ENCODE measurements around the gene FOXRED2.
"Not testable (repeated sequence)": the region's sequence is repeated elsewhere in the genome, so short reads cannot be mapped to it uniquely, and the experiment has no call there.

The FOXRED2 gene

GRCh38 chr22:36469094-36469710, 37.6 kb downstream of the FOXRED2 start:
- DNase-seq, result no peak

DNA sequence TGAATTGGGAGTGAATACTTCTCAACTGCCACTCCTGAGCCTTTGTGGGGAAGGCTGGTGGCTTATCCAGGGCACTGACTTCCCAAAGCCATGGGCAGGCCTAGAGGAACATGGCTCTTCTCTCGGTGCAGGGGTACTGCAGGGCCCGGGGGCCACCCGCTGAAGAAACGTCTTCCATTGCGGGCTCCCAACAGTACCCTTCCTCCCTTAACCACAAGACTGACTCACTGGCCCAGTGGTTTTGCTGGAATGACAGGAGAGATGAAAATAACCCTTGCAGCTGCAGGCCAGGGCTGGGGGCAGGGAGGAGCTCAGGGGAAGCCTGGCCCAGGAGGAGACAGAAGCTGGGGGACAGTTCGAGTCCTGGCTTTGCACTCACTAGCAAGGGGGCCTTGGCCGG, 38.9 kb downstream of the FOXRED2 start:
- no peak for DNase-seq

DNA sequence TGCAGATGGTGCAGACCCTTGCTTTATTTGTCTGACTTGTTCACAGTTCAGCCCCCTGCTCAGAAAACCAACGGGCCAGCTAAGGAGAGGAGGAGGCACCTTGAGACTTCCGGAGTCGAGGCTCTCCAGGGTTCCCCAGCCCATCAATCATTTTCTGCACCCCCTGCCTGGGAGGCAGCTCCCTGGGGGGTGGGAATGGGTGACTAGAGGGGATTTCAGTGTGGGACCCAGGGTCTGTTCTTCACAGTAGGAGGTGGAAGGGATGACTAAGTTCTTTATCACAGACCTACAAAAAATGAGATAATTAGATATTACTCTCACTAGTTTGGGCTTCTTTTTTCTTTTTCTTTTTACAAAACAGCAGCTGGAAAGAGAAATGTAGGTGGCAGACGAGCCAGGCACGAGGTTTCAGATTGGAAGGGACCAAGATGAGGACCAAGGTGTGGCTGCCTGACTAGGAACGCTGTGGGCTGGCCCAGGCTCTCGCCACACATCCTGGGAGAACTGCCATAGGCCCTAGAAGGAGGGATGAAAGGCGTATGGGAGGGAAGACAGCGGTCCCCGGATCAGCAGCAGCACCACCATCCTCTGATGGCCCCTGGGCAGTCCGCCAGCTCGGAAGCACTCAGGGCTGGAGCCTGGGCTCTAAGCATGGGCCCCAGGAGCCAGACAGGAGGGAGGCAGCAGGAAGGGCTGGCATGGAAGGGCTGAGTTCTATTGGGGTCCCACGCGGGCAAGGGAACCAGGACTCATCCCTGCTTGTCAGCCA, 39.6 kb downstream of the FOXRED2 start:
- DNase-seq, result no peak

GRCh38 chr22:36466258-36466657, 40.6 kb downstream of the FOXRED2 start:
- no peak for DNase-seq

DNA sequence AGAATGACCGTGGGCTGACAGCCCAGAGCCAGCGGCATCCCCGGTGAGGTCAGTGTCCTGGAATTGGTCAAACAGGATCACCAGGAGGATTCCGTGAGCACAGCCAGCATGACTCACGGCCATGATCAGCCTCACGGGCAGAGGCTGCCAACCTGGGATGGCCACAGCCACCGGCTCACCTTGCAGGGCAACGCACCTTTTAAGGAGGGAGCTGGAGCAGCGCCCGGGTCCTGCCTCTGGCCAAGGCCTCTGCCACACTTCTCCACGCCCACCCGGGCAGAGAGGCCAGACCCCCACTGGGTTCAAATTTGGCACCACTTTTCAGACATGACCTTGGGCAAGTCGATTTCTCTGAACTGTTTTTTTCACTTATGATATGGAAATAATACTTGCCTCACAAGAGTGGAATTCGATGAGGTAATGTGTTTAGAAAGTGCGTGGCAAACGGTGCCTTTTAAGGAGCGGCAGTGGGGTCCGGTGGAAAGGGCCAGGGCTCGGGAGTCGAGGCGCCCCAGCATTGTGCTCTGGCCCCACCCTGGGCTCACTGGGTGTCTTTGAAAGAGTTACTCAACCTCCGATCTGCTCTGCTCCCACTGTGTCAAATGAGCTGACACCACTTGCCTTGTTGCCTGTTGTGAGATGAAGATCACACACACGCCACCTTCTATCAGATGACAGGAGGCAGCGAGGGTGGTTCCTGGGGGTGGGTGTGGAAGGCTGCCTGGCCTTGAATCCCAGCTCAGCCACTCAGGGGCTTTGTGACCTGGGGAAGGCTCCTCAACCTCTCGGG, 41.4 kb downstream of the FOXRED2 start:
- no peak for DNase-seq

DNA sequence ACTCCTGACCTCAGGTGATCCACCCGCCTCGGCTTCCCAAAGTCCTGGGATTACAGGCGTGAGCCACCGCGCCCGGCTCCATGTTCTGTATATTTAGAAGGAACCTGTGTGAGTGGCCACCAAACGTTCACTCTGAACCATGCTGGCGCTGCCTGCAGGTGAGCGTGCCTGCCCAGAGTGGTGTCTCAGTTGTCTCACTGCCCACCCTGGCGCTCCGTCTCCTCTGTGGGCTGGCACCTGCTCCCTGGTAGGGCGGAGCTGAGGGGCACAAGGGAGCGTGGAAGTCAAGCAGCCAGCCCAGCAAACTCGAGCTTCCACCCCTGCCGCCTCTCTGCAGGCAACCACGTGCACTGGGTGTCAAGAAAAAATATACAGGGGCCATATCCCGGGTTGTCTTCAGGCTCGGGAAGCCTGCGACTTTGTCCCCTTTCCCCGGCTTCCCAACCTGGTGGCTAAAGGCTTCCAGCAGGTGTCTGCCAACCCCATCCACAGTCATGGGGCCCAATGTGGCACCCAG, 42.1 kb downstream of the FOXRED2 start:
- no peak for DNase-seq

GRCh38 chr22:36463783-36464184, 43.1 kb downstream of the FOXRED2 start:
- DNase-seq, result no peak

- DNase-seq, result no peak
Measured at GRCh38 chr22:36461665-36462649, 44.9 kb downstream of the FOXRED2 start.

- DNase-seq, result no peak
Measured at GRCh38 chr22:36460202-36460601, 46.6 kb downstream of the FOXRED2 start.

DNA sequence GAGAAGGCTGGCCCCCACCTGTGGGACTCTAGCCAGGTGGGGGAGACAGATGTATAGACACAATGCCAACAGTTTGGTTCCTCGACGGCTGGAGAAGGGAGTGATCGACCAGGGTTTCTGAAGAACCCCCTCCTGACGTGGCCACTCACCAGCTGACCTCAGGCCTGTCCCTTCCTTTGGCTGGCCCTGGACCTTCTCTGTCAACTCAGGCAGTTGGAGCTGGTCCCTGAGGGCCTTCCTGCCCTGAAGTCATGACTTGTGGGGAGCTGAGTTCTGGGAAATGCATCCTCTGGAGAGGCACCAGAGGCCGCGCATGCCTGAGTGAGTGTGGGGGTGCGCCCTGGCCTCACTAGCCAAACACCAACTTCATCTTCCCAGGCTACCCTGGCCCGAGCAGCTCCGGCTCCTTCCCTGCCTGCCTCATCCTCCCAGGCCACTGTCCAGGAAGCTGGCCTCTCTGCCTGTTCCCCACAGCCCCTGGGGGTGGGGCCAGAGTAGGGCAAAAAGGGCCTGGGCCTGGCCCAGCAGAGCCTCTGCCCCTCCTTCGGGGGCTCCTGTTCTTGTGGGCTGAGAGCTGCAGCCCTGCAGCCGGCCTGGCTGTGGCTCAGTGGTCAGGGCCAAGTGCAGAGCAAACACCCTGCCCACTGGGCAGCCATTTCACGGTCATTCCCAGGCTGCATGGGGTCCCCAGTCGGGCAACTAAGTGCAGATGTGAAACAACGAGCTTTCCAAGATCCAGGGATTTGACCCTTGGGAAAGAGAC, 49.0 kb downstream of the FOXRED2 start:
- no peak for DNase-seq

DNA sequence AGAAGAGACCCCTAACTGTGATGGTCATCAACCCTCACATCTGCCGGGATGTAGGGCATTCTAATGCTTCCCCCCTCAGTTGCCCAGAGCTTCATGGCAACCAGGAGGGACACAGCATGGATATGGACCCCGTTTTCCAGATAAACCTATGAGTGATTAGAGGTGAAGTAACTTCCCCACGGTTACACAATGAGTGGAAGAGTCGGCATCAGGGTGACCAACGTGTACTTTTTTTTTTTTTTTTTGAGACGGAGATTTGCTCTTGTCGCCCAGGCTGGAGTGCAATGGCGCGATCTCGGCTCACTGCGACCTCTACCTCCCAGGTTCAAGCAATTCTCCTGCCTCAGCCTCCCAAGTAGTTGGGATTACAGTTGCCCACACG, 50.4 kb downstream of the FOXRED2 start:
- DNase-seq, result no peak

- no peak for DNase-seq
Measured at GRCh38 chr22:36455571-36456463, 51.0 kb downstream of the FOXRED2 start.

- DNase-seq, result peak; percentile 96
Measured at GRCh38 chr22:36454916-36455570, 51.8 kb downstream of the FOXRED2 start.

DNA sequence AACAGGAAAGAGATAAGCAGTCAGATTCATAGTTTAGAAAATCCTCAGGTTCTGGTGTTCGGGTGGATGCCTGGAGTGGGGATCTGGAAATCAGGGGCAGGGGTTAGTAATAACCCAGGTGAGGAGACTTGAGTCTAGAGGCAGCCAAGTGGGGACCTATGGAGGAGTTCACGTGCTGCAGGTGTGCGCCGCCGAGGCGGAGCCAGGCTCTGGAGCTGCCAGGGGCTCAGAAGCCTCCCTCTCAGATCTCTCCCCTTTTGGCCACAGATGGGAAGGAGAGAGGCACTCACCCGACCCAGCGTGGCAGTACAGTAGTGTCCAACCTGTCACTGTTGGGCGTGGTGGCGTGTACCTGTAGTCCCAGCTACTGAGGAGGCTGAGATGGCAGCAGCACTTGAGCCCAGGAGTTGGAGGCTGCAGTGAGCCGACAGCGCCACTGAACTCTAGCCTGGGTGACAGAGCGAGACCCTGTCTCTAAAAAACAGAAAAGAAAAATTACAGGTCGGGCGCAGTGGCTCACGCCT, 52.9 kb downstream of the FOXRED2 start:
- no peak for DNase-seq

DNA sequence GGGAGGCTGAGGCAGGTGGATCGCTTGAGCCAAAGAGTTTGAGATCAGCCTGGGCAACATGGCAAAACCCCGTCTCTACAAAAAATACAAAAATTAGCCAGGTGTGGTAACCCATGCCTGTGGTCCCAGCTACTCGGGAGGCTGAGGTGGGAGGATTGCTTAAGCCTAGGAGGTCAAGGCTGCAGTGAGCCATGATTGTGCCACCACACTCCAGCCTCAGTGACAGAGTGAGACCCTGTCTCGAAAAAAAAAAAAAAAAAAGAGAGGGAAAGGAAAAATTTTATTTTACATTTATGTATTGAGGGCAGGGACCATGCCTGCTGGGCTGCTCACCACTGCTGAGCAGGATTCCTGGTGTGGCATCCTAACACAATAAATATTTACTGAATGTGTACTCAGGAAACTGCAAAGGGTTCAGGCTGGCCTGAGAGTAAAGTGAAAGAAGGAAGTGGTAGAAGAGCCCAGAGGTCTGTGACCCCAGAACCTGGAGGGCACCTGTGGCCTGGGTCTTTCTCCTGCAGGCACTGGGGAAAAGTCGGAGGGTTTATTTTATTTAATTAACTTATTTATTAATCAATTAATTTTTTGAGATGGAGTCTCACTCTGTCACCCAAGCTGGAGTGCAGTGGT, 53.7 kb downstream of the FOXRED2 start:
- DNase-seq, result not testable (repeated sequence)

GRCh38 chr22:36452250-36452977, 54.4 kb downstream of the FOXRED2 start:
- peak; percentile 40 for DNase-seq

- not testable (repeated sequence) for DNase-seq
Measured at GRCh38 chr22:36450923-36451322, 55.9 kb downstream of the FOXRED2 start.

GRCh38 chr22:36449596-36450175, 57.2 kb downstream of the FOXRED2 start:
- no peak for DNase-seq

All from stimulated activated CD4-positive, alpha-beta T cell treated with anti-CD3 and anti-CD28 coated beads, Interleukin-4, amount 100 ng/mL, for 1 hour (primary cell).